HepG2 (cell line): Measurements from ENCODE around the gene LDAH. TPM values are rescaled to one million over a fixed set of nuclear protein-coding genes. Genes with fewer than 3 reads are reported as not detected.

ENCODE experiments used
- ATF7-NPFF ChIP-seq: sonication (generic); formaldehyde crosslinking; IDR thresholded peaks from 2 replicates; pipeline ENCODE4 v1.8.1; 2023; ENCODE audit warnings: mild to moderate bottlenecking, low read depth, missing genetic modification reagents, moderate library complexity
- BCL6 ChIP-seq: IDR thresholded peaks from 2 replicates; pipeline ENCODE4 v1.6.1; 2016; ENCODE audit warnings: missing genetic modification reagents, missing compliant biosample characterization
- CBX1 ChIP-seq: IDR thresholded peaks from one replicate; pipeline ENCODE4 v1.6.1; 2016; ENCODE audit warnings: antibody characterized with exemption, low read depth
- IKZF4 ChIP-seq: sonication (generic); formaldehyde crosslinking; IDR thresholded peaks from 2 replicates; pipeline ENCODE4 v1.5.1; 2020; ENCODE audit warnings: borderline replicate concordance, mild to moderate bottlenecking, low read depth, missing genetic modification reagents; ENCODE audit errors: not compliant biosample characterization
- KMT2A ChIP-seq: sonication (generic); formaldehyde crosslinking; IDR thresholded peaks from 2 replicates; pipeline ENCODE4 v1.4.0; 2020; ENCODE audit warnings: missing genetic modification reagents
- MEF2D ChIP-seq: sonication (generic); formaldehyde crosslinking; IDR thresholded peaks from 2 replicates; pipeline ENCODE4 v1.5.1; 2020; ENCODE audit warnings: mild to moderate bottlenecking, missing genetic modification reagents
- REXO4 ChIP-seq: sonication (generic); formaldehyde crosslinking; IDR thresholded peaks from 2 replicates; pipeline ENCODE4 v1.8.0; 2022; ENCODE audit warnings: missing genetic modification reagents, mild to moderate bottlenecking, borderline replicate concordance
- SOX5 ChIP-seq: IDR thresholded peaks from 2 replicates; pipeline ENCODE4 v1.6.1; 2016; ENCODE audit warnings: borderline replicate concordance
- TAF15 ChIP-seq: fragments of 200-400 bp; formaldehyde crosslinking; IDR thresholded peaks from one replicate; pipeline ENCODE4 v1.6.1; 2018; ENCODE audit warnings: mild to moderate bottlenecking, low read depth, low read length; ENCODE audit not compliant: poor library complexity, severe bottlenecking
- TBX3 ChIP-seq: fragments of 450-650 bp; IDR thresholded peaks from 2 replicates; pipeline ENCODE4 v1.6.1; 2017; ENCODE audit warnings: antibody characterized with exemption, mild to moderate bottlenecking, inconsistent platforms, borderline replicate concordance
- TFE3 ChIP-seq: IDR thresholded peaks from 2 replicates; pipeline ENCODE4 v1.6.1; 2016
- TSC22D2 ChIP-seq: sonication (generic); formaldehyde crosslinking; IDR thresholded peaks from 2 replicates; pipeline ENCODE4 v1.5.1; 2020; ENCODE audit warnings: missing genetic modification reagents, mild to moderate bottlenecking, borderline replicate concordance
- XRCC5 ChIP-seq: fragments of 200-400 bp; formaldehyde crosslinking; optimal IDR thresholded peaks from 2 replicates; pipeline ENCODE3; 2017; ENCODE audit warnings: mild to moderate bottlenecking, low read length
- YEATS2 ChIP-seq: sonication (generic); formaldehyde crosslinking; IDR thresholded peaks from 2 replicates; pipeline ENCODE4 v1.4.0; 2020; ENCODE audit warnings: missing genetic modification reagents, borderline replicate concordance
- ZFY ChIP-seq: sonication (generic); formaldehyde crosslinking; IDR thresholded peaks from 2 replicates; pipeline ENCODE4 v1.4.0; 2020; ENCODE audit warnings: missing genetic modification reagents
- ZMAT3 ChIP-seq: sonication (generic); formaldehyde crosslinking; conservative IDR thresholded peaks from 2 replicates; pipeline ENCODE4 v1.7.0; 2021; ENCODE audit warnings: missing genetic modification reagents
- ZNF274 ChIP-seq: sonication (generic); formaldehyde crosslinking; IDR thresholded peaks from 2 replicates; pipeline ENCODE4 v1.5.1; 2020; ENCODE audit warnings: mild to moderate bottlenecking, missing genetic modification reagents
- ZNF34 ChIP-seq: sonication (generic); formaldehyde crosslinking; IDR thresholded peaks from 2 replicates; pipeline ENCODE4 v1.4.0; 2020; ENCODE audit warnings: mild to moderate bottlenecking, missing genetic modification reagents, borderline replicate concordance
- ZNF354B ChIP-seq: sonication (generic); formaldehyde crosslinking; IDR thresholded peaks from 2 replicates; pipeline ENCODE4 v1.8.0; 2022; ENCODE audit warnings: mild to moderate bottlenecking, missing genetic modification reagents
- ZNF441 ChIP-seq: sonication (generic); formaldehyde crosslinking; IDR thresholded peaks from 2 replicates; pipeline ENCODE4 v1.7.0; 2021; ENCODE audit warnings: missing genetic modification reagents, borderline replicate concordance
- ZNF563 ChIP-seq: sonication (generic); formaldehyde crosslinking; IDR thresholded peaks from 2 replicates; pipeline ENCODE4 v1.8.0; 2022; ENCODE audit warnings: mild to moderate bottlenecking, moderate library complexity, missing genetic modification reagents
- ZNF616 ChIP-seq: sonication (generic); formaldehyde crosslinking; IDR thresholded peaks from 2 replicates; pipeline ENCODE4 v1.5.0; 2020; ENCODE audit warnings: low read depth, mild to moderate bottlenecking, missing genetic modification reagents
- ZNF703 ChIP-seq: sonication (generic); formaldehyde crosslinking; IDR thresholded peaks from 2 replicates; pipeline ENCODE4 v1.5.1; 2020; ENCODE audit warnings: missing genetic modification reagents, mild to moderate bottlenecking, moderate library complexity, borderline replicate concordance
- ZNF709 ChIP-seq: sonication (generic); formaldehyde crosslinking; IDR thresholded peaks from 2 replicates; pipeline ENCODE4 v1.5.0; 2020; ENCODE audit warnings: mild to moderate bottlenecking, missing genetic modification reagents
- ZNF770 ChIP-seq: sonication (generic); formaldehyde crosslinking; IDR thresholded peaks from 2 replicates; pipeline ENCODE4 v1.5.0; 2020; ENCODE audit warnings: mild to moderate bottlenecking, missing genetic modification reagents
- ZSCAN20 ChIP-seq: sonication (generic); formaldehyde crosslinking; IDR thresholded peaks from 2 replicates; pipeline ENCODE4 v1.4.0; 2020; ENCODE audit warnings: missing genetic modification reagents, mild to moderate bottlenecking, borderline replicate concordance
- ZSCAN22 ChIP-seq: sonication (generic); formaldehyde crosslinking; IDR thresholded peaks from 2 replicates; pipeline ENCODE4 v1.4.0; 2020; ENCODE audit warnings: mild to moderate bottlenecking, missing genetic modification reagents
- ZSCAN9 ChIP-seq: IDR thresholded peaks from 2 replicates; pipeline ENCODE4 v1.6.1; 2016; ENCODE audit warnings: borderline replicate concordance
- polyA plus RNA-seq, 8 experiments: library from polyadenylated mRNA; depleted of rRNA in 3 of 8; stranded (reverse) in 7 of 8; unstranded in 1 of 8; fragments of >200 nt; fragmentation: Illumina TruSeq in 4 of 8; extraction: Trizol in 4 of 8; gene quantifications; 2 replicates each; pipeline versions ENCODE4 v1.2.1 to v1.2.3, GENCODE V29; 2011 to 2016; ENCODE audit warnings: low read depth in 4 of 8, missing spikeins in 1 of 8, mixed read lengths in 1 of 8; ENCODE audit not compliant: insufficient read depth in 1 of 8
- total RNA-seq, 5 experiments: library from RNA; depleted of rRNA; stranded (reverse); fragments of >200 nt; fragmentation: Illumina TruSeq; extraction: Trizol; gene quantifications; 2 replicates each; pipeline ENCODE4 v1.2.3, GENCODE V29; 2016; ENCODE audit warnings: low read depth in 1 of 5

Gene LDAH
- total and polyA plus RNA-seq, 2 of the 13 experiments (the other 11 are each of a cell fraction or from before 2014, with no cell fraction given), result 28.8 to 46.2 TPM

GRCh38 chr2:20650877-20651730 lies 171.8 kb downstream of the LDAH start, which contains the start of gene HS1BP3 (continued):
- TF ChIP-seq TFE3 (peak; percentile 93), ZNF354B (CRISPR knock-in tag) (no peak), ZFY (peak; percentile 91), TAF15 (peak; percentile 25), MEF2D (CRISPR knock-in tag) (peak; percentile 15; the same call in 1 of the 2 replicates), ZSCAN9 (peak; percentile 50; the same call in 1 of the 2 replicates), ZSCAN20 (CRISPR knock-in tag) (peak; percentile 96), ZNF770 (CRISPR knock-in tag) (peak; percentile 65; the same call in 1 of the 2 replicates), ATF7-NPFF (peak; percentile 94), ZNF34 (CRISPR knock-in tag) (peak; percentile 89; the same call in 1 of the 2 replicates), ZMAT3 (CRISPR knock-in tag) (peak; percentile 56; the same call in 1 of the 2 replicates), ZNF563 (peak; percentile 97), ZNF616 (CRISPR knock-in tag) (peak; percentile 79), KMT2A (CRISPR knock-in tag) (peak; percentile 50), REXO4 (CRISPR knock-in tag) (no peak), IKZF4 (CRISPR knock-in tag) (peak; percentile 98), YEATS2 (CRISPR knock-in tag) (no peak), CBX1 (peak; percentile 88), ZNF441 (CRISPR knock-in tag) (peak; percentile 80; the same call in 1 of the 2 replicates), TSC22D2 (CRISPR knock-in tag) (0 out of 2 replicates have a peak, but pooled peaks have one; percentile 25), BCL6 (peak; percentile 13; the same call in 1 of the 2 replicates), ZSCAN22 (0 out of 2 replicates have a peak, but pooled peaks have one; percentile 60), ZNF703 (no peak), ZNF274 (CRISPR knock-in tag) (peak; percentile 73; the same call in 1 of the 2 replicates), XRCC5 (peak; percentile 97), ZNF709 (CRISPR knock-in tag) (no peak), TBX3 (peak; percentile 38; the same call in 1 of the 2 replicates), SOX5 (CRISPR knock-in tag) (0 out of 2 replicates have a peak, but pooled peaks have one; percentile 52)
